Prostate gland (tissue), 2 donors: Measurements from ENCODE around the gene WWP2.
"Not testable (repeated sequence)": the region's sequence is repeated elsewhere in the genome, so short reads cannot be mapped to it uniquely, and the experiment has no call there.

Experiments
- CTCF ChIP-seq, 4 experiments: fragments of 200-600 bp in 2 of 4; fragments of 450-650 bp in 2 of 4; sonication (generic) in 2 of 4; IDR thresholded peaks; 1 replicate in 3 of 4; 2 replicates in 1 of 4; pipeline ENCODE4 v1.5.1; 2016 to 2019; ENCODE audit warnings: antibody characterized with exemption in 4 of 4, mild to moderate bottlenecking in 2 of 4, moderate library complexity in 2 of 4
- POLR2A ChIP-seq: fragments of 450-650 bp; IDR thresholded peaks from one replicate; pipeline ENCODE4 v1.6.1; 2016; ENCODE audit warnings: antibody characterized with exemption, mild to moderate bottlenecking

GRCh38 chr16:69854776-69855175 is 92.6 kb downstream of the WWP2 start:
- not testable (repeated sequence) for TF ChIP-seq CTCF (IDR thresholded peaks at IDR 0.05); POLR2A
